Erythroblast (primary cell): ENCODE data around the gene SLC35F4.

Experiments
- GATA1 ChIP-seq: IDR thresholded peaks from 2 replicates; pipeline ENCODE4 v1.6.1; 2011; ENCODE audit warnings: low read depth, mild to moderate bottlenecking, control low read depth, low read length, moderate library complexity
- POLR2A ChIP-seq: IDR thresholded peaks from 2 replicates; pipeline ENCODE4 v1.6.1; 2011; ENCODE audit warnings: mild to moderate bottlenecking, low read length

DNA sequence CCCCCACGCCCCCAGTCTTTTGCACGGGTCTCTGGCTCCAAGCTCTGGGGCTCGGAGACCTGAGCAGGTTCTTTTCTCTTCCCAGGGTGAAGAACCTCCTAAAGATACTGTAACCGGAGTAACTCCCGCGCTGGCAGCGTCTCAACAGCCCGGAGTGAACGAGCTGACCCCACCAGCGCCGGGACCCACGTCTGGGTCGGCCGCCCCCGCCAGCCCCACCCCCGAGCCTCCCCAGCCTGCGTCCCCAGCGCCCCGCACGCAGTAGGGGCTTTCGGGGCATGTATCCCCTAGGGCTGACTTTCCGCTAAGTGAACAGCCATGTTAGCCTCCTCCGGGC, 858 bp downstream of the SLC35F4 start:
- TF ChIP-seq POLR2A (no peak), GATA1 (no peak)
